NCI-H2107 treated with DMSO at 0.1 percent for 48 hours (cell line): Measurements from ENCODE around the gene NR3C2.

Experiments used
- DNase-seq: peaks from one replicate; lab custom pipeline; 2025; ENCODE audit not compliant: unreplicated experiment; lab: John Stamatoyannopoulos, UW

The NR3C2 gene

DNA sequence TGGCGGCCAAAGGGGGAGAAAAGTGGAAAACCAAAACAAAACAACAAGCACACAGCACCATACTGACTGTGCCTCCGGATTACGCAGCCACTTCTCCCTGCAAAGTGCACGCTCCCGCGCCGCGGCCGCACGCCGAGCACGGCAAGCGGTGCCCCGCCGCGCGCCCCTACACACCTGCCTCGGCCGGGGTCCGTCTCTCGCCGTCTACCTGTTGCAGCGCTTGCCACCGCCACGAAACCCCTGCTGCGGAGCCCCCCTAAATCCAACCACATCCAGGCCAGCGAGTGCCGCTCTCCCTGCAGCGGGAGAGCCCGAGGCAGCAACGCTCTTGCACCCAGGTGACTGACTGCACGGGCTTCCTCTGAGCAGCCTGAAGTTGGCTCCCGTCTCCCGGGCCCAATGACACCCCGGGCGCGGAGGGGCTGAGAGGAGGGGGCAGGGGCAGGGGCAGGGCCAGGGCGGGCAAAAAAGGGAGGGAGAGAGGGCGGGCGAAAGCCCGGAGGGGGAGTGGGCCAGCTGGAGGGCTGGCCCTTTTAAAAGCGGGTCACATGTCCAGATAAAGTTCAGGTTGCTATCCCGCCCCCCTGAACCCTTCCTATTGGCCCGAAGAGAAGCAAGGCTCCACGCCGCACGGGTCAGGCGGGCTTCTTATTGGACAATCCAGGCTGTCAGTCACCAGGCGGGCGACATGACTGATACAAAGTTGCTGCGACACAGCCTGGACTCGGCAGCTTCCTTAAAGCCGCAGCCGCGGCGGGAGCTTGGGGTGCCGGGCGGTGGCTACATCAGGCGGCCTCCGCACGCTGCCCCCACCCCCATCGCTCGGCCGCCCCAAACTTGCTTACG lies at the start of gene NR3C2:
Gene NR3C2 (minus strand): TSS at position 429 of the 846 bp plus-strand sequence.
- peak; percentile 57 for DNase-seq

DNA sequence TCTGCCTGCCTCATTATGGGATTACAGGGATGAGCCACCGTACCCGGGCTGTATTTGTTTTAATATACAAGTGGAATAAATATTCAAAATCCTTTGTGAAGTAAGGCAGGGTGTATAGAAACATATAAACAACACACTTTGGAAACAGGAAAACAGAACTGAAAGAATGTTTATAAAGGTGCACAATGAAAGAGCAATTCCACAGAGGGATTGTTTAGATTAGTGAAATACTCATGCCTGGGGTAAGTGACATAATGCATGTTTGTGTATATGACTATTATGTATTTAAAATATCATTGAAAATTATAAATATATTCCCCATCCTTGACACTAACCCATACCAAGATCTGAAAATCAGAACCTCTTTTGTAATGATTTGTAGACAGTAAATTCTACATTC lies 45.0 kb upstream of the NR3C2 start:
- no peak for DNase-seq

DNA sequence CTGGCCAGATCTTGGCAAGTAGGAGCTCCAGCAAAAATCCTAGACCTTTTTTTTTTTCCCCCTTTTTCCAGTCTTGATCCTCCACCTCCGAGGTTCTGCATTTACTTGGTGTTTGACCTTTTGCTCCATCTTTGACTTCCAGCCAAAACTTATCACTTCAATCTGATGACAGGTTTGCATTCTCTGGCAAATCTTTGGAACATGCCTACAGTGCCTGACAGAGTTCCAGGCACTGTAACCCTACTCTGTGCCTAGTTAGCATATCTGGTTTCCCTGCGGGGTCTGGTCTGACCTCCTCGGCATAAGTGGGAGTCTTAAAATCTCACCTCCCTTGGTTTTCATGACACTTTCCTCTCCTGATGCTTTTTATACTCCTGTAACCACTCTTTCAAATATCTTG lies 39.4 kb upstream of the NR3C2 start:
- DNase-seq: no peak

DNA sequence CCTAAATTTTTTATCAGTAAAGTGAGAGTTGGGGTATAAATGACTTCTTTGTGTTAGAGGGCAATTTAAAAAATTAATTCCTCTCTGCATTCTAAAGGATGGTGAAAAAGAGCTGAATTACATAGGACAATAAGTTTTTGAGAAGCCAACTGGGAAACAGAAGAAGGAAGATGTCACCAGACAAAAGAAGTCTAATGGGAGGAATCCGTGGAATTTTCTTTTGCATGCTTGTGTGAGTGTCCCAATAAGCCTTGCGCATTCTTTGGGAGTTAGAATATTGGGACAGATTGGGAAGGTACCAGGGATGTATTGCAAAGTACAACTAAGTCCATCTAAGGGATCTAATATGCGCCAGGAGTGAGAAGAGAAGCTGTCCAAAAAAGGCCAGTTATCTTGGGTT lies 35.1 kb upstream of the NR3C2 start:
- no peak for DNase-seq

DNA sequence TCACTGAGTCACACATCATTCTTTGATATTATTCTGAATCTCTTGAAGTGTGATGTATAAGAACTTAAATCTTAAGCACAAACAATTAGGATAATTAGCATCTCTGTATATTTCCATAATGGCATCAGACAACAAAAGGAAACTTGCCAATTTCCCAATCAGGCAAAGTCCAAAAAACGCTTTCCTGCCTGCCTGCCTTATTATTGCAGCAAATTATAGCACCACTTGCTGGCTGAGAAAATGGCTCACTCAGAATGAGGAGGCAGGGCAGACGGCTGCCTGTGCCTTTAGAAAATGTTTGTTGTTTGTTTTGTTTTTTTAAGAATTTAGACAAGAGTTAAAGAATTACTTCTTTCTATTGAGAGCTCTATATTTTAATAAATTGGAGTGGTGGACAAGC lies 27.7 kb upstream of the NR3C2 start:
- DNase-seq: no peak

DNA sequence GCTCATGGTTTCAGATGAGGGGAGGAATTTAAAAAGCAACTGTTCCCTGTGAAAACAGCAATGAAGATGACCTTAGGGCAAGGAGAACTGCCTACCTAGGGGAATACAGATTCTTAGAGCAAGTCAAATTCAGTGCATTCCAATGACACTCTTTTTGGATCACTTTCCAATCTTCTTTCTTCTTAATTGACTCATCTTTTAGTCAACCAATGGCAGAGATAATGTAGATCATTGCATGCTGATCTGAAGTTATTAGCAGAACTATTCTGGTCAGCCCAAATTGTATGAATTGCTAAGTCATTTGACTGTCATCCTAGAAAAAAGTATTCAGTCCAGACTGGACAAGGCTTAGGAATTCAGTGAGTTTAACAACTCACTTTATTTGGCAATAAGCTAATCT lies 12.6 kb upstream of the NR3C2 start:
- DNase-seq: no peak

DNA sequence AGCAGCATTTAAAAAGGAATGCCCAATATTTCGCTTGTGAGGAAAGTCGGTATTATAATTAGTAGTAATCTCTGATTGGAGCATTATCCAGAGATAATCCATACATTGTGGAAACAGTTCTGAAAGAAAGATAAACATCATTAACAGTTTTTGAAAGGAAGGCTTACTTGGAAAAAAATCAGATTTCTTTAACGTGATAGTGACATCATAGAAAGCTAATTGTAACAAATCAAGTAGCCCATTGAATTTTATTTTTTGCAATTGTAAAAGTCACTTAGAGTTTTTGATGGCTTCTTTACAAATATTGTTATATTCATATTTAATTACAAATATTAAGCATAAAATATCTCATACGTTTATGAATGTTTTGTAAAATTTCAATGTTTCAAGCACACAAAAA lies 11.6 kb upstream of the NR3C2 start:
- DNase-seq: no peak

DNA sequence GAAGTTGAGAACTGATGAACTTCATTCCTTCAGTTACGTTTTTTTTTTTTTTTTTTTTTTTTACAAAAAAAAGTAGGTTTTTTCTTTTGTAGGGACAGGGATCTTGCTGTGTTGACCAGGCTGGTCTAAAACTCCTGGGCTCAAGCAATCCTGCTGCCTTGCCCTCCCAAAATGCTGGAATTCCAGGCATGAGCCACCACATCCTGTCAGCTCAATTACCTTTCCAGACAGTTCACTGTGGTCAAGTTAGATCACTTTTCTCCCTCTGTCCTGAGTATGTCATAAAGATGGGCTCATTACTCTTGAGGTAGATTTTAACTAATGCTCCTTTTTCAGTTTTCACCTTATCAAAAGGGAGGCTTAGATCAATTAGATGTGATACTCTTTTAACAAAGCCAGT lies 10.8 kb upstream of the NR3C2 start:
- no peak for DNase-seq

DNA sequence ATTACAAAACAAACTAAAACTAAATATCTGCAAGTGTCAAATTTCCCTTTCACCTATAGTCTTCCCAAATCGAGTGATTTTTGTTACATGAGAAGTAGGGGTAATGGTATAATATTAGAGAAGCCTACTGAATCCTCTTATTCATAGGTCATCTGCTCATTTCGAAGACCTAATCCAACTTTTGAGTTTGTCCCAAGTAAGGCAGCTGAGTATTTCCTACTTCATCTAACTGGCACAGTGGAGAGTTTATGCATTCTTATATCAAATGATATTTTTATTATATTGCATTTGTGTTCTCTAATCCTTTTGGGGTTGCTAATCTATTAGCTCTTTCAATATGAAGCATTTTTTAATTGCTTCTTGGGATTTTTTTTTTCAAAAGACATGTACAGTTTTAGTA lies 7.7 kb upstream of the NR3C2 start:
- no peak for DNase-seq

DNA sequence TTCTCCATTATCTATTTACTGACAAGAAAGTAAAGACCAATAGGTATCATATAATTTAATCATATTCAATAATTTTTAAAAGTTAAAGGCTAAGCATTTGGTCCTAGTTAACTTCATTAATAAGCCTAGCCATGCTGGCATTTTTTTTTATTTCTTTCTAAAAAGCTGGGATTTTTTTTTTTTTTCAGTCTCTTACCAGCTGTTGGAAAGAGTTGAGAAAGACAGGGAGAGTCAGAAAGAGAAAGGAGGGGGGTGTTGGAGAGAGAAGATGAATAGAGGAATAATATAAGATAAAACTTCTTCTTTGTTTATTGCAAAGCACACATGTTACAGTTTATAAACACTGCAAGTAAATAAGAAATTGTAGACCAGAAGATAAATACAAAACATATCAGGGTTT lies 5.9 kb upstream of the NR3C2 start:
- DNase-seq: no peak

DNA sequence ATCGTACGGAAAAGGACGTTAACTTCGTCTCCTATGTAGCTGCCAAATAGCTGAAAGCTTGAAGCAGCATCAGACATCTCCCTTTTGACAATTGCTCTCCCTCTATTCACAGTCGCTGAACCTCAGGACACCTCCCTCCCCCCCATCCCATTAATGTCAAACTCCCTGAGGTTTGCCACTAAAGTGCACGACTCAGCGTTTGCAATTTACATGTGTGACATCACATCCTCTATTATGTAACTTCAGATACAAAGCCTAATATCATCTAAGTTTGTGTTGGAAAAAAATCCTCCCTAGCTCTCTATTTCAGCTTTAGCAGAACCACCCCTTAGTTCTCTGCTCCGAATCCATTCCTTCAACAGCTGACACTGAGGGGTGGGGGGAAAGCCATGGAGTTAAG lies 5.5 kb upstream of the NR3C2 start:
- DNase-seq: no peak

DNA sequence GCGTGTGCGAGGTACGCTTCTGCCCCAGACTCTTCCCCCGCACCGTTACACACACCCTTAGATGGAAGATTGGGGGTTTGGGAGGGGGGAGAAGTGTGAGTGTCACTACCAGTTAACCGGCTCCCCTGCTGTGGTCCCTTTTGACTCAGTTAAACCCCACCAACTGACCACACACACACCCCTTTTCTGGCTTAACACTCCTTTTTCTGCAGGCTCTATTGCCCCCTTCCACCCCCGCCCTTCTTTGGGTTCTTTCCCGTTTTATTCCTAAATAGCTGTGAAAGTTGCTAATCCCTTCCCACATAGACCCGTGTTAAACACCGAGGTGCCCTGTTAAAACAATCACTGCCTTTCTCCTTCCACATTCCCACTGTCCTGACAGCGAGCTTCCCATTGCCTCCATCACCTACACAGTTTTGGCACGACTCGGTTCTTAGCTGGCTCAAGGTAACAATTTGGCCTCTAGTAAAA lies 3.7 kb upstream of the NR3C2 start:
- no peak for DNase-seq

DNA sequence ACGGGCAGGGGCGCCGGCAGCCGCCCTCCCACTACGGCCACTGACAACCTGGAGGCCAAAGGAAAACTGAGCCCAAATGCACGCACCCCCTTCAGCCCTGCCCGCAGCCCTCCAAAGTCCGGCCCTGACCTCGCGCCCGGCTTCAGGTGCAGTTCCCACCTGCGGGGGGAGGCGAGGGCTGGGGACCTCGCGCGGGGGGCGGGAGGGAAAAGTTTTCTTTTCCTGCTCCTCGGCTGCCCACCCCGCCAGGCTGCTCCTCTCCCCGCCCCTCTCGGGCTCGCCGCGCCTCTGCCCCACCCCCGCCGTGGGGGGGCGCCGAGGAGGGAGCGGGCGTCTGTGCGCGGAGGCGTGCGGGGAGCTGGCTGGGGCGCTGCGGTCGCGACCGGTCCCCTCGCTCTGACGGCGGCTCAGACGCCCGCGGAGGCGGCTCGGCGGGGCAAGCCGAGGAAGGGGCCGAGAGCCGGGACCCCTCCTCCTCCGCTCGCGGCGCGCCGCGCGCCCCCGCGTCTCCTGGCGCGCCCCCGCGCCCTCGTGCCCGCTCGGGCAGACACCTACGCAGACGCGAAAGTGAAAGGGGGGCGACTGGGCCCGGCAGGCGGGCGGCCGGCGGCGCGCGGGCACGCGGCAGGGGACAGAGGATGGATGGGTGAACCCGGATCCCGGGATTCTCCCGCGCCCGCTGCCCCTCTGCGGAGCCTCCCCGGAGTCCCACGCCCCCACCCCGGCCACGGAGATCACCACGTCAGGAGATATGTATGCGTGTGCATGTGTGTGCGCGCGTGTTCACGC lies 3.1 kb upstream of the NR3C2 start:
- no peak for DNase-seq

DNA sequence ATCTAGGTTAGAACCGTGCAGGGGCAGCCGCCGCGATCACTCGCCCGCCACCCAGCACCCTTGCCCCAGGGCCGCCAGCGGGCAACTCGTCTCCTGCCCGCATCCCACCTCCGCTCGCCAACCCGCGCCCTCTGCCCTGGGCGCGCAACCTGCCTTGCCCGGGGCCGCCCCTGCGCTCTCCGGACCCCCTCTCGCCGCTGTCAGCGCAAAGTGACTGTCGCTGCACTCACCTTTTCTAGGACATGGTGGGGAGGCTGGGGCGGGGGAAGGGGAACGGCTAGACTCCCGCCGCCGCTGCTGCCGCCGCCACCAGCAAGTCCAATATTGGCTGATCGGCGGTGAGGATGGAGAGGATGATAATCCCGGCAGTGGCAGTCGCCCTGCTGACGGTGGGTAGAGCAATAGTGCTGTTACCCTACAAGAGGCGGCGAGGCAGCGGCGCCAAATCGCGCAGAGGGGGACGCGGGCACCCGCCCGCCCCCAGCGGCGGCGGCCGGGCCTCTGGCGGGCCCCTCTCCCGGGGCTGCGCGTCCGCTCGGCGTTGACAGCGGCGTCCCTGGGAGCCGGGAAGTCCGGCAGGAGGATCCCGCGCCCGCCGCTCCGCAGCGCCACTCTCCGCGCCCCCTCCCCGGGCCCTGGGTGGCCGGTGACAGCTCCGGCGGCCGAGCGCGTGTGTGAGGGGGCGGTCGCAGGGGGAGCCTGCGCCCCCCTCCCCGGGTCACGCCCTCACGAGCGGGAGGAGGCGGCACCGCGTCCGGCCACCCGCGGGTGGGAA lies 2.3 kb upstream of the NR3C2 start:
- DNase-seq: no peak

DNA sequence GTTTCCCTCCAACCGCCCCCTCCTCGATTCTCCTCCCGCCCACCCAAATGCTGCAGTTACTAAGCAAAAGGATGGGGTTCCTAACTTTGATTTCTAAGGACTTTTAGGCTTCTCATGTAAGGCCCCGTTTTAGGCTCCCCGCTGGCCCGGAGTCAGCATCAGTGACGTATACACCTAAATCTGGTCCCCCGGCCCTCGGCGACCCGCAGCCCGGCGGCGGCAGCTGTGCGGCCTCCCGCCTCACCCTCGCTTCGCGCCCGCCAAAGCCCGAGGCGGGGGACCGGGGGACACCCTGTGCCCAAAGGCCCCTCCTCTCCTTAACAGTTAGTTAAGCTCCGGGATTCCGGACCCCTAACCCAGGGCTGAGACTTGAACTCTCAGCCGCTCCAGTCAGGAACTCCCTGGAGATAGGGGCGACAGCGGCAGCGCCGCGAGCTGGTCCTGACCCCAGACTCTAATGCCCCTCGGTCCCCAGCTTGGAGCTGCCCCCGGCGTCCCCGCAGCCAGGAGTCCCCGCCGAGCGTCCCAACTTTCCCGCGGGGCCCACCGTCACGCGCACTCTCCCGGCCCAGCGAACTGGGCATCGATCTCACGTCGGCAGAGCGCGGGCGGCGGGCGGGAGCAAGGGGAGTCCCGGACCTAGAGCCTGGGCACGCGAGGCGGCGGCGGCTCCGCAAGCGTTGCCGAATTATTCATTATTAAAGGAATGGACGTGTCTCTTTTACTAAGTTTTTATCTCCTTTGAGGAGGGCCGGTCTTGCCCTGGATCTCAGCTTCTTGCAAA lies 1.5 kb upstream of the NR3C2 start:
- DNase-seq: no peak

DNA sequence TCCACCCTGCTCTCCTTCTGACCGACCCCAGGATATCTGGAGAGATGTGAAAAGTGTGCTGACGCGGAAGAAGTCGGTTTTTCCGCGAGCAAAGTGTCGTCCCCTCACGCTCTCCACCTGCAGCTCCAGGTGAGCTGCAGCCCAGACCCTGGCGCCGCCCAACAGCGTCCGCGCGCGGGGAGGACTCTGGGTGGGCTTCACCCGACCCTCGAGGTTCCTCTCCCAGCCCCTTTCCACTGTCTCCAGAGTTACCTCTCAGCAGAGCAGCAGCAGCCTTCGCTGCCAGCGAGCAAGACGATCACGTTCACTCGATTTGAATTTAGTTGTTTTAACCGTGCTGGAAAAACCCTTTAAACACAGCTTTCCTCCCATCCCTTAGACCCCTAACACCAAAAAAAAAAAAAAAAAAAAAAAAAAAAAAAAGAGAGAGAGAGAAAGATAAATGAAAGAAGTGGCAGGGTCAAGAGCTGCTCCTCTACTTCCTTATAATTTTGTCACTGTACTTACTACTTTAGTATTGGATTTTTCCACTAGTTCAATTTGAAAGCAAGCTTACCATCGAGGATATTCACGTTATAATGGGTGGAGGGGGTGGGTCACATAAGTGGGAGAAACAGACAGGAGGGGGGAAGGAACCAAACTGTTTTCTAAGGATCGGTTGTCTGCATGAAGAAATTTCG lies 758 bp upstream of the NR3C2 start:
- DNase-seq: no peak

DNA sequence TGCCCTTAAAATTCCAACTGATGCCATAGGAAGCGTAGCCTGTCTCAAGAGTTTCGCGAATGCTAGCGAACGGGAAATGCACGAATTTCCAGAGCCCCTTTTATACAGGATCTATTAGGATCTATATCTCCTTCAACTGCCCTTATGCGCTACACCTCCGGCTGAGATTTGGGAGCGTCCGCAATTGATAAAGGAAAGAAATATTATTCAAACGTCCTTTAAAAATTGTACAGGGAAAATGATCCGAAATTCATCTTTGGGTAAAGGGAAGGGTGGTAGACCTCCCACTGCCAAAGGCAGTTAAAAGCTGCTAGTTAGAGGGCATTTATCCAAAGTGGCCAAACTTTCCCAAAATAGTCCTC lies 609 bp downstream of the NR3C2 start:
- no peak for DNase-seq

DNA sequence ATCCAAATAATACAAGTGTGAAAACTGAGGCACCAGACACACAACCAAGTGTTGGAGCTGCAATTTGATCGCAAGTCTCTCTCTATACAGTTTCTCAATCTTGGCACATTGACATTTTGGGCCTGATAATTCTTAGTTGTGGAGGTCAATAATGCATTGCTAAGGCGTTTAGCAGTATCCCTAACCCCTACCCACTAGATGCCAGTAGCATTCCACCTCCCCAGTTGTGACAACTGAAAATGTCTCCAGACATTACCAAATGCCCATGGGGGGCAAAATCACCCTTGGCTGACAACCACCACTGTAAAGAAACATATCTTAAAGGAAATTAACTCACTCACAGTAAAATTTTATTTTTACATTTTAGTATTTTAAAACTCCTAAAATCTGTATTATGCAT lies 4.2 kb downstream of the NR3C2 start:
- no peak for DNase-seq

DNA sequence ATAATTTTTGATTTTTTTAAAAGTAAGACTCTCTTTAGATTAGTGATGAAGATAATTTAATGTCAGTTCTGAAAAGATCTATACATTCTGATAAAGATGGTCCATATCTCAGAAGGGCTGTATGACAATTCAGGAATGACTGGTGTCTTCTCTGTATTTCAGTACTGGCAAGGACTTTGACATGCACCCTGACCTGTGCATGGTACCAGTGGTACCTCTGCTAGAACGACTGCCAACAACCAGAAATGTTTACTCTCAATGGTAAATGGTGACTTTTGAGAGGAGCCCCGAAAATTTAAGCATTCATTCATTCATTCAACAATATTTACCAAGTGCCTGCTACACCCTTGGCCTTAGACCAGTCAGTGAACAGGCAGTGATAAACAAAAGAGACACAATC lies 4.8 kb downstream of the NR3C2 start:
- no peak for DNase-seq

DNA sequence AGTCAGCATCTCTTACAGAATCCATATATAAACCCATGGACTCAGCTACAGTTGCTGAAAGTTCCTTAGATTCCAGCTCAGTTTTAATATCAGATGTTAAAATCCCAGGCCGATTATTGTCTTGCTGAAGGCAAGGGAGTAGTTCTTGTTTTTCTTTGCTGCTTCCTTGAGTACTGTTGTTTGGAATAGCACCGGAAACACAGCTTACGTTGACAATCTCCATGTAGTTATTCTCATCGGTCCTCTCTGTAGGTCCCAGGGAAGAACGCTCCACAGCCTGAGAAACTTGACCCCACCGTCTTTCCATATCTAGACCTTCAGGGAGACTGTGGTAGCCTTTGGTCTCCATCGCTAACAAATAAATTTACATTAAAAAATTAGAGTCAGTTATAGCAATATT lies 5.7 kb downstream of the NR3C2 start:
- no peak for DNase-seq
